Uterus (tissue), 4 donors: ENCODE measurements around the gene MYO9B. TPM values are rescaled to one million over a fixed set of nuclear protein-coding genes. Genes with fewer than 3 reads are reported as not detected.
A peak's percentile ranks its signal among the peaks of the same experiment; 100 is the strongest.

Source experiments
- DNase-seq, 2 donors: peaks; one replicate each; pipeline ENCODE4 v3.0.0-alpha.2; 2019 to 2020
- H3K27ac ChIP-seq, 2 donors: fragments of 200-600 bp; sonication (generic); 1 replicate in 1 of 2; 2 replicates in 1 of 2; pipeline ENCODE4 v1.5.1; 2016 to 2018
- H3K27me3 ChIP-seq, 2 donors: fragments of 200-600 bp; sonication (generic); one replicate each; pipeline ENCODE4 v1.5.1; 2018 to 2019; ENCODE audit warnings: control low read depth in 1 of 2
- H3K36me3 ChIP-seq, 2 donors: fragments of 200-600 bp; sonication (generic); one replicate each; pipeline ENCODE4 v1.5.1; 2019; ENCODE audit warnings: control low read depth in 1 of 2
- H3K4me1 ChIP-seq, 2 donors: fragments of 200-600 bp; sonication (generic); one replicate each; pipeline ENCODE4 v1.5.1; 2018 to 2019; ENCODE audit warnings: control low read depth in 1 of 2
- H3K4me3 ChIP-seq, 2 donors: fragments of 200-600 bp; sonication (generic); 1 replicate in 1 of 2; 2 replicates in 1 of 2; pipeline ENCODE4 v1.5.1; 2018 to 2019; ENCODE audit warnings: mild to moderate bottlenecking in 1 of 2
- H3K9me3 ChIP-seq, 2 donors: fragments of 200-600 bp; sonication (generic); one replicate each; pipeline ENCODE4 v1.5.1; 2019; ENCODE audit warnings: control low read depth in 1 of 2
- POLR2A ChIP-seq, 2 donors: fragments of 450-650 bp; IDR thresholded peaks; one replicate each; pipeline ENCODE4 v1.6.1; 2016; ENCODE audit warnings: antibody characterized with exemption in 2 of 2, mild to moderate bottlenecking in 1 of 2, moderate library complexity in 1 of 2
- intact Hi-C: fragments of 100-400 bp; cut with DNase I; formaldehyde crosslinking; loops from one replicate; pipeline ENCODE4 v1.15.1; 2023; ENCODE audit warnings: low total_unique reads
- total RNA-seq, 4 donors: library from RNA; depleted of rRNA in 3 of 4; stranded (reverse); fragments of >200 nt in 3 of 4; gene quantifications; one replicate each; pipeline versions ENCODE4 v1.1.0 to v1.2.4, GENCODE V29; 2014 to 2023
- TF ChIP-seq, protein P1 (sequence below), 4 experiments: fragments of 200-600 bp in 2 of 4; fragments of 450-650 bp in 2 of 4; sonication (generic) in 2 of 4; IDR thresholded peaks; one replicate each; pipeline ENCODE4 v1.5.1; 2016 to 2019; ENCODE audit warnings: antibody characterized with exemption in 4 of 4, mild to moderate bottlenecking in 2 of 4, moderate library complexity in 1 of 4
- donor health status: DM: yes; HTN: yes; CAD: no.

MYO9B gene
- total RNA-seq, 4 donors from 2014 or later: 17.6 to 117 (median 54.1) TPM

DNA sequence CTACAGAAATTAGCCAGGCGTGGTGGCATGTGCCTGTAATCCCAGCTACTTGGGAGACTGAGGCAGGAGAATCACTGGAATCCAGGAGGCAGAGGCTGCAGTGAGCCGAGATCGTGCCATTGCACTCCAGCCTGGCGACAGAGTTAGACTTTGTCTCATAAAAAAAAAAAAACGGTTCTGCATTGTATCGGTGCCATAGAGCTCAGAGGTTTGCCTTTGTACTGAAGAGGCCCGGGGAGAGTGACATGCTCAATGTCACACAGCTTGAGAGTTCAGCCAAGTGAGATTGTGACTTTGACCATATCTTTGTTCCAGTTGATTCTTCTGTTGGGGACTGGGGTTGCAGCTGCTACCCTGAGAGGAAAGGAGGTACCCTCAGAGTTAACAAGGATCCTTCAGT, 4.7 kb upstream of the MYO9B start:
- intact Hi-C loops: loop anchor here (10.0 kb wide), 2 partner anchors 64 to 204 kb away; no protein-coding TSS in a partner anchor
- no peaks in the 10 kb centered on the region for H3K9me3 ChIP-seq
- H3K27ac ChIP-seq: no peak overlapping the region
- H3K4me1 ChIP-seq: peaks cover 5 to 8% of the 10 kb centered on the region in 2 donors
- H3K27me3 ChIP-seq: no peaks in the 10 kb centered on the region
- DNase-seq: no peak
- H3K4me3 ChIP-seq: no peak overlapping the region
- TF ChIP-seq, protein P1, sequence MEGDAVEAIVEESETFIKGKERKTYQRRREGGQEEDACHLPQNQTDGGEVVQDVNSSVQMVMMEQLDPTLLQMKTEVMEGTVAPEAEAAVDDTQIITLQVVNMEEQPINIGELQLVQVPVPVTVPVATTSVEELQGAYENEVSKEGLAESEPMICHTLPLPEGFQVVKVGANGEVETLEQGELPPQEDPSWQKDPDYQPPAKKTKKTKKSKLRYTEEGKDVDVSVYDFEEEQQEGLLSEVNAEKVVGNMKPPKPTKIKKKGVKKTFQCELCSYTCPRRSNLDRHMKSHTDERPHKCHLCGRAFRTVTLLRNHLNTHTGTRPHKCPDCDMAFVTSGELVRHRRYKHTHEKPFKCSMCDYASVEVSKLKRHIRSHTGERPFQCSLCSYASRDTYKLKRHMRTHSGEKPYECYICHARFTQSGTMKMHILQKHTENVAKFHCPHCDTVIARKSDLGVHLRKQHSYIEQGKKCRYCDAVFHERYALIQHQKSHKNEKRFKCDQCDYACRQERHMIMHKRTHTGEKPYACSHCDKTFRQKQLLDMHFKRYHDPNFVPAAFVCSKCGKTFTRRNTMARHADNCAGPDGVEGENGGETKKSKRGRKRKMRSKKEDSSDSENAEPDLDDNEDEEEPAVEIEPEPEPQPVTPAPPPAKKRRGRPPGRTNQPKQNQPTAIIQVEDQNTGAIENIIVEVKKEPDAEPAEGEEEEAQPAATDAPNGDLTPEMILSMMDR (IDR thresholded peaks at IDR 0.05): no peak
- no peak for TF ChIP-seq POLR2A (IDR thresholded peaks at IDR 0.05)
- no peaks in the 10 kb centered on the region for H3K36me3 ChIP-seq

DNA sequence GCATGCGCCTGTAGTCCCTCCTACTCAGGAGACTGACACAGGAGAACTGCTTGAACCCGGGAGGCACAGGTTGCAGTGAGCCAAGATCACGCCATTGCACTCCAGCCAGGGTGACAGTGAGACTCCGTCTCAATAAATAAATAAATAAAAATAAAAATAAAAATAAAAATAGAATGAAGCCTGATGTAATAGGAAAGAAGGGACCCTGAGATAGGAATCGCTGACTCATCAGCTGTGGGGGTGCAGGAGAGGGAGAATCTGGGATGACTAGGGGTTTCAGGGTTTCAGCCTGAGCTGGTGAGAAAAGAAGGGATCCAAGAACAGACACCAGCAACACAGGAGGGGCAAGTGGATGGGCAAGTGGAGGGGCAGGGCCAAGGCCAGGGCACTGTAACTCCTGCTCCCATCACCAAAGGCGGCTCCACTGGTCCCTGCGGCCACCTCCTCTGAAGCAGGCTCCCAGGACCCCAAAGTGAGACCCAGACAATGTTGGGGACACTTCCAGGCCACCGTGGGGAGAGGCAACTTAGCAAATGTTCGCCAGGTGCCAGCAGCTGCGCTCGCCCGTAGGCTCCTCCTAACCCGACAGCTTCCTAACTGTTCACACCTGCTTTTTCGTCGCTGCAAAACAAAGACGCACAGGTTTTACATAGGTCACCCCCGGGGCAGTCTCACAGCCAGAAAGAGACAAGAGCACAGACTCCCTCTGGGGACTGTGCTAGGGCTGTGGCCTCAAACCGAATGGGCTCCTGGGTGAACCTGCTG, 1.5 kb upstream of the MYO9B start:
- intact Hi-C loops: loop anchor here (10.0 kb wide), 2 partner anchors 61 to 201 kb away; no protein-coding TSS in a partner anchor
- Histone ChIP-seq H3K4me1 (peaks cover 5 to 22% of the 10 kb centered on the region in 2 donors), H3K4me3 (peak overlapping the region in 1 of 2 donors; percentile 60), H3K27ac (no peak overlapping the region), H3K27me3 (no peaks in the 10 kb centered on the region), H3K9me3 (no peaks in the 10 kb centered on the region), H3K36me3 (no peaks in the 10 kb centered on the region)
- DNase-seq: no peak
- TF ChIP-seq, protein P1 (IDR thresholded peaks at IDR 0.05): no peak
- TF ChIP-seq POLR2A (IDR thresholded peaks at IDR 0.05): no peak

DNA sequence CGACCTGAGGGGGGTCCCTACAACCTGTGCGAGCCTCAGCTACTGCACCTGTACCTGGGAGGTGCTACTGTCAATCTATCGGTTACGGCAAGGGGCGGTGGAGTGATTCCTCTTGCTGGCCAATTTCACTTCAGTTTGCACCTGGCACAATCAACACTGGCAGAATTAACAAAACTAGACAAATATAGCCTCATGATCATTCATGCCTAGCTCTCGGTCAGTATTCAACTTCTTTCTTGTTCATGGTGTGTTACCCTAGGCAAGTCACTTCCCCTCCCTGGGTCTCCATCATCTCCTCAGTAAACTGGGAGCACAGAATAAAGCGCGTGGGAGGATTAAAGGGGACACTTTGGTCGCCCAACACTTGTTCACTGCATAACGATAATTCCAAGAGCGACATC, 943 bp upstream of the MYO9B start:
- no peaks in the 10 kb centered on the region for H3K27me3 ChIP-seq
- no peak for DNase-seq
- H3K4me1 ChIP-seq: peaks cover 5 to 22% of the 10 kb centered on the region in 2 donors
- peak overlapping the region; percentile 60 to 72 for H3K4me3 ChIP-seq
- no peaks in the 10 kb centered on the region for H3K36me3 ChIP-seq
- H3K27ac ChIP-seq: peak overlapping the region; percentile 76 to 92
- TF ChIP-seq, protein P1 (IDR thresholded peaks at IDR 0.05): no peak
- no peak for TF ChIP-seq POLR2A (IDR thresholded peaks at IDR 0.05)
- no peaks in the 10 kb centered on the region for H3K9me3 ChIP-seq
- intact Hi-C loops: loop anchor here (10.0 kb wide), 2 partner anchors 60 to 200 kb away; no protein-coding TSS in a partner anchor

DNA sequence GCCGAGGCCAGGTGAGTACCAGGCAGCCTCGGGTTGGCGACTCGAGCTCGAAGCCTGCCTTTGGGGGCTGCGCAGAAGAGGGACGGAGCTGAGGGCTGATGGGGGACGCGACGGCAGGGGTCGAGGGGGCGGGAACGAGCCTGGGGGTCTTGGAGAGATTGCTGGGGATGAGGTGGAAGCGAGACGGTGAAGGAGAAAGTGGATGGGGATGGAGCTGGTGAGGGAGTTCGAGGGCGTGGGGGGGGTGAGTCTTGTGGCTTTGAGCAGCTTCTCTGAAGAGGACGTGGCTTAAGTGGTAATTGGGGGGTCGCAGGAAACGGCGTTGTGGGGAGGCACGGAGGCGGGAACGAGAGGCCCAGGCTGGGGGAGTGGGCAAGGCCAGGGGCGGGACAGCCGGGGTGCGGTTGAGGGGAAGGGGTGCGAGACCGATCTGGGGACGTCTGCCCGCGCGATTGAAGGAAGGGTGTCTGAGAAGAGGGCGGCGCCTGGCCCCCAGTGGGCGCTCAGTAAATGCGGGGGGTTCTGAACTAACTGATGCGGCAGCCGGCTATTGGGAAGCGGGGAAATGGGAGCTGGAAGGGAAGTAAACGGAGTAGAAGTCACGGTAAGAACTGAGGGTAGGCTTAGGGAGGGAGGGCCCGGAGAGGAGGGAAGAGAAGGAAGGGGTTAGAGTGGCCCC, 426 bp downstream of the MYO9B start:
- DNase-seq: peak; percentile 56 to 59
- no peaks in the 10 kb centered on the region for H3K36me3 ChIP-seq
- H3K9me3 ChIP-seq: no peaks in the 10 kb centered on the region
- TF ChIP-seq, protein P1 (IDR thresholded peaks at IDR 0.05): no peak
- no peak for TF ChIP-seq POLR2A (IDR thresholded peaks at IDR 0.05)
- intact Hi-C loops: loop anchor here (10.0 kb wide), 2 partner anchors 59 to 199 kb away; no protein-coding TSS in a partner anchor
- peaks cover 5 to 22% of the 10 kb centered on the region in 2 donors for H3K4me1 ChIP-seq
- peak overlapping the region; percentile 77 to 84 for H3K4me3 ChIP-seq
- peak overlapping the region; percentile 91 to 92 for H3K27ac ChIP-seq
- H3K27me3 ChIP-seq: no peaks in the 10 kb centered on the region
